GM20431 (cell line): Measurements from ENCODE around the gene AKAP8.
"Not testable (repeated sequence)": the region's sequence is repeated elsewhere in the genome, so short reads cannot be mapped to it uniquely, and the experiment has no call there.

Source experiments
- in situ Hi-C: fragments of 300-500 bp; cut with MseI, MboI; formaldehyde crosslinking; loops from one replicate; pipeline ENCODE4 v1.15.0; 2020; ENCODE audit warnings: low sequenced_read_pairs; ENCODE audit not compliant: unreplicated experiment

Gene AKAP8

GRCh38 chr19:15404780-15405211 lies 25.2 kb upstream of the AKAP8 start:
- in situ Hi-C loops = no loop called here

- in situ Hi-C loops = no loop called here
Measured at GRCh38 chr19:15404097-15404779, 24.7 kb upstream of the AKAP8 start.

GRCh38 chr19:15403151-15403531 lies 23.6 kb upstream of the AKAP8 start:
- in situ Hi-C loops = no loop called here

- in situ Hi-C loops = no loop called here
Measured at GRCh38 chr19:15402411-15403150, 23.0 kb upstream of the AKAP8 start.

- in situ Hi-C loops = no loop called here
Measured at GRCh38 chr19:15401397-15401710, 21.8 kb upstream of the AKAP8 start.

- in situ Hi-C loops = no loop called here
Measured at GRCh38 chr19:15400521-15401396, 21.2 kb upstream of the AKAP8 start.

GRCh38 chr19:15399635-15400034 lies 20.0 kb upstream of the AKAP8 start:
- in situ Hi-C loops = no loop called here

GRCh38 chr19:15399234-15399515 lies 19.6 kb upstream of the AKAP8 start:
- in situ Hi-C loops = no loop called here

- in situ Hi-C loops = no loop called here
Measured at GRCh38 chr19:15398501-15399233, 19.1 kb upstream of the AKAP8 start.

GRCh38 chr19:15397782-15398181 lies 18.2 kb upstream of the AKAP8 start:
- in situ Hi-C loops = no loop called here

- in situ Hi-C loops = no loop called here
Measured at GRCh38 chr19:15397236-15397635, 17.6 kb upstream of the AKAP8 start.

- in situ Hi-C loops = no loop called here
Measured at GRCh38 chr19:15396436-15396835, 16.8 kb upstream of the AKAP8 start.

- in situ Hi-C loops = not testable (repeated sequence)
Measured at GRCh38 chr19:15395251-15395650, 15.7 kb upstream of the AKAP8 start.

GRCh38 chr19:15394426-15394825 lies 14.8 kb upstream of the AKAP8 start:
- in situ Hi-C loops = no loop called here

GRCh38 chr19:15393963-15394362 lies 14.4 kb upstream of the AKAP8 start:
- in situ Hi-C loops = no loop called here

GRCh38 chr19:15390814-15391213 lies 11.2 kb upstream of the AKAP8 start:
- in situ Hi-C loops = no loop called here

GRCh38 chr19:15381864-15382263 lies 2.3 kb upstream of the AKAP8 start:
- in situ Hi-C loops = no loop called here

- in situ Hi-C loops = no loop called here
Measured at GRCh38 chr19:15381429-15381828, 1.8 kb upstream of the AKAP8 start.

GRCh38 chr19:15379999-15380647 lies 536 bp upstream of the AKAP8 start:
- in situ Hi-C loops = no loop called here

GRCh38 chr19:15378534-15379082 lies 979 bp downstream of the AKAP8 start:
- in situ Hi-C loops = no loop called here
